UCSD-AML1 (cell line): ENCODE results near the gene CNTN6.
"Not testable (repeated sequence)": the region's sequence is repeated elsewhere in the genome, so short reads cannot be mapped to it uniquely, and the experiment has no call there.

Source experiments
- DNase-seq: peaks from one replicate; lab custom pipeline; 2025; ENCODE audit not compliant: unreplicated experiment; lab: John Stamatoyannopoulos, UW

CNTN6 gene

DNA sequence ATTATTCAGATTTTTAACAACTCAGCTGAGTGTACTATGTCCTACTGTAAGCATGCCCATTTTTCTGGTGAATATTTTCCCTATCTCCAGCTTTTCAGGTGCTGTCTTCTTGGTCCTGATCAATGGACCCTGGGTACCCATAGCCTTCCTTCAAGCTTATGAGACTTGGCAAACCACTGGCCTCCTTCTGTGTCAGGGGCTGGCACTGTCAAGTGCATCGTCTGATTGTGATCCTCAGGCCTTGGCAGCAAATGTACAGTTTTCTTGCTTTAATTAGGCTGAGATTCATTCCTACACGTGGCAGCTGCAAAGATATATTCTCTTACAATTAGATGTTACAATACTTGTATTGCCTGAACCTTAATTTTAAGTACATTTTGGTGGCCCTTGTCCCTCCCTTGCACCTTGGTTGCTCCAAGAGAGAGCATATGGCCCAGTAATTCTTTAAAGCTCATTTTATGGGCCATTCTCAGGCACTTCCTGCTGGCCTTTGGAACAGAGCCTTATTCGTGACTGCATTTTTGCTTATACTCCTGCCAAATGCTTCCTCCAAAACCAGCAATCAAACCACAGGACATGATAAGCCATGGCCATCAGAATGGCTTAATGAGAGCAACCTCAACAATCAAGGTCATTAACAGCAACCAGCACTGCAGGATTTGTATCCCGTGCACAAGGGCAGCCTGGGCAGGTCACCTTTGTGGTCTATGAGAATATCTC, 179.9 kb downstream of the CNTN6 start:
- DNase-seq = no peak

DNA sequence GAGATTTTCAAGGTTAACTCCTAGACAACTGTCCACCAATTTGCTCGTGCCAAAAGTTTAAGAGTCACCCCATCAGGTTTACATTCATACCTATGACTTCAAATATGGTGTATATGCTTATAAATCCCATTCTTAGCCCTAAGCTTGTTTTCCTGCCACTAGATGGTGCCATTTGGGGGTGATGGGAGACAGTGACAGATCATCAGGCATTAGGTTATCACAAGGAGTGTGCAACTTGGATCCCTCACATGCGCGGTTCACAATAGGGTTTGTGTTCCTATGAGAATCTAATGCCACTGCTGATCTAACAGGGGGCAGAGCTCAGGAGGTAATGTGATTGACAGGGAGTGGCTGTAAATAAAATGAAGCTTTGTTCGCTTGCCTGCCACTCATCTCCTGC, 182.7 kb downstream of the CNTN6 start:
- DNase-seq = no peak

GRCh38 chr3:1287815-1288214, 195.0 kb downstream of the CNTN6 start:
- no peak for DNase-seq

DNA sequence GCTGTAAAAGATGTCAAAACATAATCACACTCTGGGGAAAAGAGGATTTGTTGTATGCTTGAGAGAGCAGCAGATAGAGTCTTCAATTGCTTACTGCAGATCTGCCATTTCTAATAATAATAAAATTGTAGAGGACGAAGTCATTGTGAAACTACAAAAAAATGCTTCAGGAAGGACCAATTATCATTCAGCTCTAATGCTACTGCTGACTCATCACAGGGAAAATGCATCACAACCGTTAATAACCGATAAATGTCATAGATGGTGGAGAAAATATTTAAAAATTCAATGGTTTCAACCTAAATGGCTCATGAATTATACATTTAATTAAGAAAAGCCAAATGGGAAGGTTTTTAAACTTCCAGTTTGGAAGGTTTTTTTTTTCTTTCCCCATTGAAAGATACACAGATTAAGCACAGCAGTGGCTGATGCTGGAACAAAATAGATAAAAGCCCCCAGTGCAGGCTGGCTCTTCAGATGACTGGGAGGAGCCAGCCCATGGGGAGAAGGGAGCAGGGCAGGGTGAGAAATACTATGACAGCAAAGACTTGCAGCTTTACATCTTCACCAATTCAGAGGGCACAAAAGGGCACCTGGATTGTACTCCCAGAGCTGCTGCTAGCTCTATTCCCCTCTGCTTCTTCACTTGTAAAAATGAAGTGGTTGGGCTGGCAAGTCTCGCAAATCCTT, 196.1 kb downstream of the CNTN6 start:
- no peak for DNase-seq

DNA sequence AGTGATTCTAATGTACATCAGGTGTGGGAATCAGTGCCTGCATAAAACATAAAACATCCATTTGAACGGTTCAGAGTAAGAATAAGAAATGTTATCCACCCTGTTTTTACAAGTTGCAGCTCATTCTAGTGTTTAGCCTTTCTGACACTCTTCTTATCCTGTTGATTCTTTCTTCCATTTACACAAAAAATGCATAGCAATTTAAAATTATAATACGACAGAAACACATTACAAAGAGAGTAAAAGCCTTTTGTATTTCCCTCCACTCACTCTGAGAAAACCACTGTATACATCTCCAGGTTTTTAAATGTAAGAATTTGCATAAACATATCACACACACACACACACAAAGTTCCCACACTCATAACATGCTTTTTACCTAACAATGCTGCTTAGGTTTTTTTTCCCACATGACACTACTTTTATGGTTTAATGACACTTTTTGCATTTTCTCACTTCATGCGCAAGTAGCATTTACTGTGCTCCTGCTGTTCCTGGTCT, 199.8 kb downstream of the CNTN6 start:
- no peak for DNase-seq

DNA sequence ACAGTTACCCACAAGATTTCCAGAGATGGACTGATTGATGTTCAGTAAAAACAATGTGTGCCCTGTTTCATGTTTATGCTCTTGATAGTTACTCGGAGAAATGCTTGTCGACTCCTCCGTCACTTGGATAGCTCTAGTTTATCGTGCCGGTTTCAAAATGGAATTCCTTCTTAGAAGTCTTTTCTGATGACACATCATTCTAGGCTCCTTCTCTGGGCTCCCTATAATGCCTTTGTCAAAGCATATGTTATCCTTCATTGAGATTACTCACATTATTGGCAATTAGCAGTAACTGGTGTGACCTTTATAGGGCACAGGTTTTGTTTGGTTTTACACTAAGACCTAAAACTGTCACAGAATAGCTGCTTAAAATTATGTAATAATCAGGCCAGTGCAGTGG, 201.8 kb downstream of the CNTN6 start:
- no peak for DNase-seq

DNA sequence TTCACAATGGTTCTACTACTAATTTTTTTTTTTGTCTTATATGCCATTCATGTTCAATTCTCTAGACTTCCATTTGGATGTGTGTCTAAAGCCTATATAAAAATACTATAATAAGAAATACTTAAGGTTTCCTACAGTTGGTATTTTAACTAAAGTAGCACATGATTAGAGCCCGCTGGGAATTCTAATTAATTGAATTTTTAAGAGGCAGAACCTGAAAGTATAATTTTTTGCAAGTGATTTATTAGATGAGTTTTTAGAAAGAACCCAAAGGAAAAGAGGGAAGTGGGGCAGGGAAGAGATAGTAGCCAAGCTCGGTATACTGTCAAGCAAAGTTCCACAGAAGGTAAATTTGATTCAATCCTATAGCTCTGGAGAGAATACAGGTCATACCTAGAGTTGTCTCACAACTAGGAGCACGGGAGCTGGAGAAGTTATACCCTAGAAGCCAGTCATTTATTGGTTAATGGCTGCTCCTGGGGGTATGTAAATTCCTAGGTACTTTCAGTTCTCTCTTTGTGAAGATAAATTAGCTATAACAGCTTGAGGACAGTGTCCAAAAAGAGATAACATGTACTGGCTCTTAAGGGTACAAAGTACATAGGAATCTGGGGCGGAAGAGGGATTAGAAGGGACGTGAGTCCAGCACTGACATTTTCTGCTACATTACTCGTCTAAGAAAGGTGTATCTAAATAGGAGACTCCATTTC, 225.6 kb downstream of the CNTN6 start:
- no peak for DNase-seq

DNA sequence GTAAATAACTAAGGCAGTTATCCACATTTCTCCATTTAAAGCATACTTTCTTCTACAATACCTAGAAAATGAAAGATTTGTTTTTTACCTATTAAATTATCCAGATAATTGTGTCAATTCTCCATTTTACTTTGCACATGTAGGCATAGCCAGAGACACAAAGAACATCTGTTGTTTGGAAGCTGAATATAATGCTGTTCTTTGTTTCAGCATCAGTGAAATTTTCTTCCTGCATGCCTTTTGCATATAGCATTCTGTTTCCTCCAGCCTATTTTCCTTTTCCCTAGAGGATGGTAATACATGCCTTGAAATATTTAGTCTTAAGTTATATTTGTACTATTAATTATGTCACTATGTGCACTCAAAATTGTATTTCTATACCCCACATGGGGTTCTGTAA, 233.7 kb downstream of the CNTN6 start:
- DNase-seq = no peak

- DNase-seq = no peak
Measured at GRCh38 chr3:1330107-1330506, 237.3 kb downstream of the CNTN6 start.

DNA sequence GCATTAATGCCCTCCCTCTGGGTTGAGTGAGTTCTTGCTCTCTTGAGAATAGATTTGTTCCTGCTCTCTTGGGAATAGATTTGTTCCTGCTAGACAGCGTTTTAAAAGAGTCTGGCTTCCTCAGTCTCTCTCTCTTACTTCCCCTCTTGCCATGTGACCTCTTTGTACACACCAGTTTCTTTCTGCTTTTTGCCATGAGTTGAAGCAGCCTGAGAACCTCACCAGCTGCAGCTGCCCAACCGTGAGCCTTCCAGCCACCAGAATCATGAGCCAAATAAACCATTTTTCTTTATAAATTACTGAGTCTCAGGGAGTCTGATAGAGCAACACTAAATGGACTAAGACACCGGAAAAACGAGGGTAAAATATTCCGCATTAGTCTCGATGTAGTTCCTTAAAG, 253.6 kb downstream of the CNTN6 start:
- DNase-seq = no peak

DNA sequence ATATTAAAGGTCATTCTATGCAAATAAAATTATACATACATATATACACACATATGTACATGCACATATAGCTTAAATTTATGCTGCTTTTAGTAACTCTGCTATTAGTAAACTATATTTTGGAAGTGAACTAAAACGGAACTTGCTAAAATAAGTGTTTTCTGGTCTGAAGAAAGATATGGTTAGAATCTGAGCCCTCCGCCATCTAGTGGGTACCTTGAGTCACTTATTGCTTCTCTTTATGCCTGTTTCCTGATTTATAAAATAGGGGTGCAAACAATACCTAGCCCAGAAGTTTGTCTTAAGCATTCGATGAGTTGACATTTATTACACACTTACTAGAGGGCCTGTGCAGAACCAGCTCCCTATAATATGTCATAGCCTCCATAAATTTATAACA, 255.7 kb downstream of the CNTN6 start:
- no peak for DNase-seq

GRCh38 chr3:1350885-1351284, 258.1 kb downstream of the CNTN6 start:
- DNase-seq = no peak

- DNase-seq = no peak
Measured at GRCh38 chr3:1355691-1356090, 262.9 kb downstream of the CNTN6 start.

DNA sequence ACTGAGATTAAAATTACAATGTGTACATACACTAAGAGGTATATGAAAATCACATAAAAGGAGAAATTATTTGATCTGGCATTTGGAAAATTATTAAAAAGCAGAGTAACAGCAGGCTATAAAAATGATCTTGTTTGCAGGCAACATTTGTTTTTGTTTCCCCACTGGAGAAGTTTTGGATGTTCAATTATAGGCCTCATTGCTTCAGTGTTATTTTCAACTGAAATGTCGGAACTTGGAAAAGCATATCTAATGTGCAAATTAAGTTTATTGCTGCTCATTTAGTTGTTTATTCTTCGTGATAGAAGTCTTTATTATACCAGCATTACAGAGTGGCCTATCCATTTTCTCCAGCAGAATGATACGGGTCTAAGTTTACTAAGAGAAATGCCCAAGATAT, 263.3 kb downstream of the CNTN6 start:
- DNase-seq = no peak

DNA sequence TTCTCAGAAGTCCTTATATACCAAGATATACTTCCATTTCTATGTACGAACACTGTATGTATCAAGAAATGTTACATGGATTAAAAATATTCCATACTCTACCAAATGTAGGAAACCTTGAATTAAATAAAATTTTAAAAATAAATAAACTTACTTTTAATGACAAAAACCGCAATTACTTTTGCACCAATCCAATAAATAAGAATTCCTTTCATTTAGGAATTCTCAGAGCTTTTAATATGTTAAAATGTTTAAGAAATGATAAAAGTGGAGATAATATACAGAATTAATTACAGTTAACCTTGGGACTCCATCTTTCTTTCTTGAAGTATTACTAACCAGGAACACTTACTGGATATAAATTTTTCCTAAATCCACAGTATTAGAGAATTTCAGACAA, 272.7 kb downstream of the CNTN6 start:
- DNase-seq = no peak

DNA sequence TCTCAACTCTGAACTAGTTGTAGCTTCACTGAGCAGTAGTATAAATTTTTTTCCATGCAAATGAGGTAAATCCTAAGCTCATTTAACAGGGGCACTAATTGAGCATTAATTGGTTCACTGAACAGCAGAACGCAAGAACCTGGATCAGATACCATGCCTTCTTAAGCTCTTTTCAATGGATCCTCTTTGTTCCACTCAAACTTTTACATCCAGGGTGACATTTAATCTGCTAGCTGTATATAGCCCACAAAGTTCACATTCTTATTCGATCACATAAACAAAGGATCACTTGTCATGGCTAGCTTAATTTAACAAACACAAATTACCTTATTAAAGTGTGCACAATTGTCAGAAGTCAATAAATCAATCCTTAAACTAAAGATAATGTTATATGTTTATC, 281.6 kb downstream of the CNTN6 start:
- no peak for DNase-seq

DNA sequence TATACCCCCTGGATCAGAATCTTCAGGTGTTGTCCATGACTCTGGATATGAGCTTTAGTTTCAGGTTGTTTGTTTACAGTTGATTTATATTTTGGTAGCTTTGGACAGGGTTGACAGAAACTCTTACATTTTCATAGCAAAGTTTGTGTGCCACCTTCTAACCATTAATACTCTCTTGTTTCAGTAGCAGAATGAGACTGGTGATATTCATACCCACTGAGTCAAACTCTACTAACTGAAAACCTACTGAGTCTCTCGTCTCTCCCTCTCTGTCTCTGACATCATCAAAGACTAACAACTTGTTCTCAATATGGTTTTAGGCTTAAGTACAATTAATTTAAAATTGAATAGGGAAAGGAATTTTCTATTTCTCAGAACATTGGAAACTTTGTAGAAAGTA, 282.3 kb downstream of the CNTN6 start:
- DNase-seq = no peak

DNA sequence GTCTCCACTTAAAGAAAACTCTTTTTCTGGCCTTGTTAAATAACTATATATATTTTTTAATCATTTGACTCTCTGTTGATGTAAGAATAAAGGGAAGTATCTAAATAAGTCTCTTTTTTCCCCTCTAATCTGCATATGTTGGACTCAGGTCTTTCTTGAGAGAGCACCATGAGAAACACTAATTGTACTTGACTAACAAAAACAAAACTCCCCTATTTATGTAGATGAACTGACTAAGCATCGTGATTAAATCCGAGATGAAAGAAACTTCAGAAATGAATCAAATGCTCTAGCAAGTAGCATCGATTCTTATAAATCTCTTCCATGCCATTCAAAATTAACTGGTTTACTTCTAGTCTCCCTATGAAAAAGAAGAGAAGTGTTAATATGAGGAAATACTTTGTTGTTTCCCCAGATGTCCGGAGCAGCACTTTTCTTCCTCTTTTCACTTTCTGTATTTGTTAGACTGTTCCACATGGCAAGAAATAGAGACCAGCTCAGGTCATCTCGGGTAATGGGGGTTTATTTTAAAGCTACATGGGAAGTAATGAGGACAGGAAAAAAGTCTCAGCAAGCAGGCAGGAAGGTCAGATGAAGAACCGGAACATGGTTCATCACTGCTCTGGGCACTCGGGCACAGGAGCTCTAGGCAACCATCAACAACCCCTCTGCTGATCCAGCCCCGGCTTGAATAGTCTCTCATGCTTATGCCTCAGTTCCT, 288.3 kb downstream of the CNTN6 start:
- no peak for DNase-seq

DNA sequence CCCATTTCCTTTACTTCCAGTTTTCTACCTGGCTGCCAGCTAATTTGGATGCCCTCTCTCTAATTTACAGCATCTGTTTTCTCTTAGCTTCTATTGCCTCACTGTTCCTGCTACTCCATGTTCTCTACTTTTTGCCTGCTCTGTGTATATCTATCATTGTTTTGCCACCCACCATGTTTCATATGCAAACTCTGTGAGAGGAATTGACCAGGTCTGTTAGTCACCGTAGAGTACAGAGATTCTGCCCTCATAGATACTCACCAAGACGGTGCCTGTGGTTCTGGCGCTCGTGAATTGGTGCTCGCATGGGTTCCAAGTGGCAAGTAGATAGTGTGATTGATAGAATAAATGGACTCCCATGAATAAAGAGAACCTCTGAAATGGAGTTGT, 288.8 kb downstream of the CNTN6 start:
- DNase-seq = no peak

- DNase-seq = not testable (repeated sequence)
Measured at GRCh38 chr3:1387396-1387905, 294.6 kb downstream of the CNTN6 start.

DNA sequence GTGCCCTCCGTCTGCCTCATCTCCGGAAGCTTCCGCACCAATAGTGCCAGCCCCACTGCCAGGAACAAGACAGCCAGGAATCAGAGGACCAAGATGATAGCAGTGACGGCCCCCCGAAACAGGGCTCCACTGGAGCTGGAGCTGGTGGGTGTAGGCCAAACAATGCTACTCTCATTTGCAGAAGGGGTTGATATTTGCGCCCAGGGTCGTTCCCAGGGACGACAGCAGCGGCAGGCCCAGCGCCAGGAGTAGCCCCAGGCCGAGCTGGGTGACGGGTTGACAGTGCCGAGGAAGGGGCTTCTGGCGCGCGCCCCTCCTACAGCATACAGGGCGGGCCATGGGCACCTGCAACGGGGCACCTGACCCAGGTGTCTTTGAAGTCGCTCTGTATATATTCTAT, 301.4 kb downstream of the CNTN6 start:
- no peak for DNase-seq
